Erythroblast (primary cell): ENCODE data around the gene BCAR3.

ENCODE experiments used
- GATA1 ChIP-seq: IDR thresholded peaks from 2 replicates; pipeline ENCODE4 v1.6.1; 2011; ENCODE audit warnings: low read depth, mild to moderate bottlenecking, control low read depth, low read length, moderate library complexity
- POLR2A ChIP-seq: IDR thresholded peaks from 2 replicates; pipeline ENCODE4 v1.6.1; 2011; ENCODE audit warnings: mild to moderate bottlenecking, low read length

- no peak for TF ChIP-seq POLR2A
- TF ChIP-seq GATA1, result no peak
Observed at GRCh38 chr1:93588206-93588605, 93.4 kb downstream of the BCAR3 start.
